DOHH2 (cell line): ENCODE results near the gene TRIM10.

Source experiments
- H3F3A ChIP-seq: fragments of 200-600 bp; sonication (generic), shearing (Covaris generic); 2 replicates; pipeline ENCODE4 v1.6.0; 2016; ENCODE audit warnings: antibody characterized with exemption, mild to moderate bottlenecking; ENCODE audit not compliant: control insufficient read depth, insufficient read depth
- H3K27ac ChIP-seq: fragments of 200-600 bp; sonication (generic); 2 replicates; pipeline ENCODE4 v1.5.1; 2014; ENCODE audit warnings: low read depth, mild to moderate bottlenecking, low read length, moderate library complexity
- H3K27me3 ChIP-seq: fragments of 200-600 bp; sonication (generic); 2 replicates; pipeline ENCODE4 v1.6.1; 2014; ENCODE audit warnings: mild to moderate bottlenecking, low read length, mixed read lengths; ENCODE audit not compliant: control insufficient read depth
- H3K36me3 ChIP-seq: fragments of 200-600 bp; sonication (generic); 2 replicates; pipeline ENCODE4 v1.6.1; 2014; ENCODE audit warnings: mild to moderate bottlenecking, low read length, moderate library complexity, mixed read lengths; ENCODE audit not compliant: control insufficient read depth
- H3K4me1 ChIP-seq: fragments of 200-600 bp; sonication (generic); 2 replicates; pipeline ENCODE4 v1.6.1; 2014; ENCODE audit warnings: mild to moderate bottlenecking, low read length, mixed read lengths; ENCODE audit not compliant: control insufficient read depth
- H3K4me2 ChIP-seq: fragments of 200-600 bp; sonication (generic); 2 replicates; pipeline ENCODE4 v1.6.0; 2014; ENCODE audit warnings: mild to moderate bottlenecking, low read length, moderate library complexity
- H3K4me3 ChIP-seq: fragments of 200-600 bp; sonication (generic); 2 replicates; pipeline ENCODE4 v1.5.1; 2014; ENCODE audit warnings: mild to moderate bottlenecking, low read length, mixed read lengths
- H3K79me2 ChIP-seq: fragments of 200-600 bp; sonication (generic); 2 replicates; pipeline ENCODE4 v1.6.1; 2014; ENCODE audit warnings: mild to moderate bottlenecking, low read length, mixed read lengths; ENCODE audit not compliant: control insufficient read depth
- H3K9me2 ChIP-seq: fragments of 200-600 bp; sonication (generic); replicated peaks from 2 replicates; pipeline ENCODE4 v1.6.1; 2014; ENCODE audit warnings: mild to moderate bottlenecking, low read length, mixed read lengths; ENCODE audit not compliant: control insufficient read depth
- H3K9me3 ChIP-seq: fragments of 200-600 bp; sonication (generic); 2 replicates; pipeline ENCODE4 v1.6.1; 2014; ENCODE audit warnings: antibody characterized with exemption, low read length, mixed read lengths; ENCODE audit not compliant: control insufficient read depth, insufficient read depth
- H4K20me1 ChIP-seq: fragments of 200-600 bp; sonication (generic); 2 replicates; pipeline ENCODE4 v1.6.0; 2014; ENCODE audit warnings: low read depth, mild to moderate bottlenecking, antibody characterized with exemption, low read length, moderate library complexity; ENCODE audit not compliant: control insufficient read depth, insufficient read depth
- CTCF ChIP-seq: fragments of 200-600 bp; sonication (generic); IDR thresholded peaks from one replicate; pipeline ENCODE4 v1.5.1; 2014; ENCODE audit warnings: antibody characterized with exemption, mild to moderate bottlenecking, low read depth, low read length; ENCODE audit not compliant: poor library complexity, severe bottlenecking
- EZH2phosphoT487 ChIP-seq: fragments of 200-600 bp; sonication (generic); IDR thresholded peaks from 2 replicates; pipeline ENCODE4 v1.6.1; 2017; ENCODE audit warnings: borderline replicate concordance, mild to moderate bottlenecking, antibody characterized with exemption, low read length, moderate library complexity, mixed read lengths

Gene TRIM10

GRCh38 chr6:30102970-30103871 is 57.8 kb downstream of the TRIM10 start:
- Histone ChIP-seq H3K27ac (no peak overlapping the region), H3K36me3 (no peaks in the 10 kb centered on the region), H3K27me3 (peaks cover 64% of the 10 kb centered on the region)

DNA sequence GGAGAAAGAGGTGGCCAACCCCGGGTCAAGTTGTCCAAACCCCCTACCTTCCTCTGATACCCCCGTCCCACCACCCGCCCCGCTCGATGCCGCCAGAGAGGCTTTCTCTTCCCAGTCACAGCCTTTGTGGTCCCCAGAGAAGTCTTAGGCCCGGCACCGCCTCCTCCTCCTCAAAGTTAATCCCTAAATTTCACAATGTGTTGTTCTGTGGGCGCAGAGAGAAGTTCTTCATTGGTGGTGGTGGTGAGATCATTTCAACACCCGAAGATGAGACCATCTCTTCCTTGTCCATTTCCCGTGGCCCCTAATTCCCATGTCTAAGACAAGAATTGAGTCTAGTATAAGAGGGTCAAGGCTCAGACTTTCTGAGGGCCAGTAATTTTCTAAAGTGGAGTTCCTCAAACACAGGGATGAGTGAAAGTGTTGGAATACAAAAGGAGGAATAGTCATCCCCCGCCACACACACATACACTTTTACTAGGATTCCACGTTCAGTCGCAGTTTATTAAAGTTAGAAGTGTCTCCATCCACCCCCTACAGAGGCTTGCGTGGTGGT is 58.5 kb downstream of the TRIM10 start:
- peak overlapping the region; percentile 57 for H3K4me3 ChIP-seq
- H3K9me2 ChIP-seq: no peaks in the 10 kb centered on the region
- no peaks in the 10 kb centered on the region for H3K79me2 ChIP-seq
- peak overlapping the region; percentile 75 for H3K4me2 ChIP-seq
- H3K27me3 ChIP-seq: peaks cover 61% of the 10 kb centered on the region
- H3K9me3 ChIP-seq: no peaks in the 10 kb centered on the region
- H3F3A ChIP-seq: peaks cover 4% of the 10 kb centered on the region; the same call in 1 of the 2 replicates
- no peak for TF ChIP-seq EZH2phosphoT487
- TF ChIP-seq CTCF: no peak
- peaks cover 31% of the 10 kb centered on the region for H3K4me1 ChIP-seq
- H3K27ac ChIP-seq: no peak overlapping the region
- no peaks in the 10 kb centered on the region for H3K36me3 ChIP-seq
- no peaks in the 10 kb centered on the region for H4K20me1 ChIP-seq

More at GRCh38 chr6:30102970-30103871, 57.8 kb downstream of the TRIM10 start:
- Histone ChIP-seq H3K9me3 (no peaks in the 10 kb centered on the region), H3K4me1 (peaks cover 31% of the 10 kb centered on the region), H3F3A (peaks cover 4% of the 10 kb centered on the region; the same call in 1 of the 2 replicates), H4K20me1 (no peaks in the 10 kb centered on the region), H3K4me2 (peak overlapping the region; percentile 75), H3K79me2 (no peaks in the 10 kb centered on the region), H3K9me2 (no peaks in the 10 kb centered on the region), H3K4me3 (peak overlapping the region; percentile 55)
- no peak for TF ChIP-seq EZH2phosphoT487
- TF ChIP-seq CTCF: peak; percentile 88
